Ramos (cell line): ENCODE data around the gene DLGAP4.

Source experiments
- in situ Hi-C: fragments of 300-500 bp; cut with MboI; formaldehyde crosslinking; loops from one replicate; pipeline ENCODE4 v1.14.3; 2022; ENCODE audit warnings: low sequenced_read_pairs; ENCODE audit not compliant: unreplicated experiment

DLGAP4 gene

DNA sequence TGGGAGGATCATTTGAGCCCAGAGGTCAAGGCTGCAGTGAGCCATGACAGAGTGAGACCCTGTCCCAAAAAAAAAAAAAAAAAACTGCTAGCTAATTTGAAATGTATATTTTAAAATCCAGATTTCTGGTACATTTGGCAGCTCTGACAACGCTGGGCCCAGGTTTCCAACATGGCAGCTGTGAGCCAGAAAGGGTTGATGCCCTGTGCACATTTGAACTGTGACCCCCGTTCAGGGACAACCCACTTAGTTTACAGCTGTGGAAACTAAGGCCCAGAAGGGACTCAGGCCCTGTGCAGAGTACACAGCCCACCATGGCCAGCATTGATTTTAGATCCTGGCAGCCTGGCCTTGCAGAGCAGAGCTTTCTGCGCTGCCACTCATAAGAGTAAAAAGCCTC lies 179.1 kb downstream of the DLGAP4 start:
- in situ Hi-C loops: no loop called here

DNA sequence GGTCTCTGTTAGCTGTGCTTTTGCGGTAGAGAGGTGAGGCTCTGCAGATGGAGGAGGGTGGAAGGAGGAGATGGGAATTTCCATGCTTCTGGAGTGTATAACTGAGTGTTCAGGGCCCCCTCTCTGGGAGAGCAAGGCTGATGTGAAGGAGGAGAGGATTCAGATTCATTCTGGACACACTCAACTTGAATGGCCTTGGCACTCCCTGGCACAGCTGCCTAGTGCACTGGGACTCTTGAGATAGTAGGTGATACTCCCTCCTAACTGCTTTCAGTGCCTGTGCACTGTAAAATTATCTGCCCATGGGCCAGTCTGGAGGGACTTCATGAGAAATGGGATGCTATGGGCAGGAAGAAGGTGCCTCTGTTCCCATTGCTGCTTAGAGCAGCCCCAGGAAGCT lies 180.9 kb downstream of the DLGAP4 start:
- in situ Hi-C loops: no loop called here

DNA sequence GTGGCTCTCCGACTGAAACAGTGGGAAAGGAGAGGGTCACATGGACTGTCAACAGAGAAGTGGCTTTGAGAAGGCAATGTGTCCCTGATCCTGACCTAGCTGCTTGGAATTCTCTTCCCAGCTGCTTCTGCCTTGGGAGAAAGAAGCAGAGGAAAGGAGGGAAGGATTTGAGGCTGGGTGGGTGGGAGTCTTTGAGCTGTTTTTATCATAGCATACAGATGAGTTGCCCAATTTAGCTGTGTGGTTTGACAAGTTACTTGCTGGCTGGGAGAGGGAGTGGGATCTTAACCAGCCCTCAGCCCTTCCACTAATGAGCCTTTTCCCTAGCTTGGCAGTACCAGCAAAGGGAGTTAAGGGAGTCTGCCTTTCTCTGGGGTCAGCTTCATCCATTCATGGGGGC lies 184.1 kb downstream of the DLGAP4 start:
- in situ Hi-C loops: no loop called here

DNA sequence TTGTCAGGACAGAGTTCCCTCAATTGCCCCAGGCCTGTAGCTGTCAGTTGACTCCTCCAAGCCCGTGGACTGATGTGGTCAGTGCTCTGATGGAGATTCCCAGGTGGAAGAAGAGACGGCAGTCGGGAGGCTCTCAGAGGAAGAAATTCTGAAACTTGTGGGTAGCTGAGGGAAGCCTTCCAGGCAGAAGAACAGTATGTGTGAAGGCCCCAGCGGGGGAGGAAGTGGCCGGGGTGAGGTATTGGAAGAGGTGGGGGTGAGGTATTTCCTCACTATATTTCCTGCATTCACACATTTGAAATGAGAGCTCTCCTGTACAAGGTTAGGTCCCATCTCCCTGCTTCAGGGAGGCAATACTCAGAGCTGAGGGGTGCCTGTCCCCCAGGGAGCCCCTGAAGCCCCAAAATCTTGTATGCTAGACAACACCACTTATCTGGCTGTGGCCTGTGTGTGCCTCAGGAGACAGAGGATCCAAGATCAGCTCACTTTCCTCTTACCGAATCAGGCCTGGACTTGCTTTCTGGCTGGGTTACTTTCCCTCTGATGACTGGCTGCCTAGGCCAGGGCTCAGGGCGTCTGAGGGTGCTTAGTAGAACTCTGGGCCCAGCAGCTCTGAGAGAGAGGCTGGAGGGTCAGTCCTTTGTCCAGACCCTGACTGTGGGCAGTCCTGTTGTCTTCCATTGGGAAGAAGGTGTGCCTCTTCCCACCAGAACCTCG lies 185.9 kb downstream of the DLGAP4 start:
- in situ Hi-C loops: no loop called here

DNA sequence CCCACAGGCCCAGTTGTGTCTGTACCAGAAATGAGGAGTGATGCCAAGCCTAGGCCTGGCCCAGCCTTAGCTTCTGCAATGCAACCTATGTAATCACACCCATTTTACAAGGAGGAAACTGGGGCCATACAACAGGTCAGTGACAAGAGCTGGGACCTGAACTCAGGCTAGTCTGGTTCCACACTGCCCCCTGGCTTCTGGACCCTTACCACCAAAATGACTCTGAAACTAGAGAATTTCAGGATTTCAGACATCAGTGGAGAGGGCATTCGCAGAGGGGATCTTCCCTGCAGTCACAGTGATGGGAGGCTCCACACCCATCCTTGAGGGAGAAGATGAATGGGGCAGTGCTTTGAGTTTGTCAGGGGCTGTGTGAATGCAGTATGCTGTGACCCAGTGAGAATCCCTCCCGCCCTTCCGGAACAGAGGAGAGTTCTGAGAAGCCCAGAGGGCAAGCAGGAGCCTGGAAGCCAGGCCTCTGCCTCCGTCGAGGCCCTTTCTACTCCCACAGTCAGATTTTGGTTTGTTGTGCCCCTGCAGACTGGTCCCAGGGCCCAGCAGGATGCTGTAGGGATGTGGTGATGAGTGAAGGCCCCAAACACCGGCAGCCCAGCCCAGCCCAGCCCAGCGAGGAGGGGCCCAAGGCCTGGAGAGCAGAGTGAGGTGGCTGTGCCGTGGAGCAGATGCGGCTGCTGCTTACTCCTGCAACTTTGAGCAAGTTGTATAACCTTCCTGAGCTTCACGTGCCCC lies 187.1 kb downstream of the DLGAP4 start:
- in situ Hi-C loops: no loop called here

DNA sequence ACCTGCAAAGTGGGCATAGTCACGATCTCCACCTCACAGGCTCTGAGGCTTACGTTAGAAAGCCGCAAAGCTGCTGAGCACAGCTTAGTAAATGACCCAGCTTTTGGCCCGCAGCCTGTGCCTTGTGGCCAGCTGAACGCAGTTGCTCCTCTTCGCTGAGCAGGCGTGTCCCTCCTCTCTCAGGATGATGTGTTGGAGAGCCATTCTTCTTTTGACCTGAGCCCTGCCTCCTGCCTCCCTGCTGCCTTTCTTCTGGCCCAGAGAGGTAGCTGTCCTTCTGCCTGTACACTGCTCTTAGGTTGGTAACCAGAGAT lies 187.6 kb downstream of the DLGAP4 start:
- in situ Hi-C loops: no loop called here

DNA sequence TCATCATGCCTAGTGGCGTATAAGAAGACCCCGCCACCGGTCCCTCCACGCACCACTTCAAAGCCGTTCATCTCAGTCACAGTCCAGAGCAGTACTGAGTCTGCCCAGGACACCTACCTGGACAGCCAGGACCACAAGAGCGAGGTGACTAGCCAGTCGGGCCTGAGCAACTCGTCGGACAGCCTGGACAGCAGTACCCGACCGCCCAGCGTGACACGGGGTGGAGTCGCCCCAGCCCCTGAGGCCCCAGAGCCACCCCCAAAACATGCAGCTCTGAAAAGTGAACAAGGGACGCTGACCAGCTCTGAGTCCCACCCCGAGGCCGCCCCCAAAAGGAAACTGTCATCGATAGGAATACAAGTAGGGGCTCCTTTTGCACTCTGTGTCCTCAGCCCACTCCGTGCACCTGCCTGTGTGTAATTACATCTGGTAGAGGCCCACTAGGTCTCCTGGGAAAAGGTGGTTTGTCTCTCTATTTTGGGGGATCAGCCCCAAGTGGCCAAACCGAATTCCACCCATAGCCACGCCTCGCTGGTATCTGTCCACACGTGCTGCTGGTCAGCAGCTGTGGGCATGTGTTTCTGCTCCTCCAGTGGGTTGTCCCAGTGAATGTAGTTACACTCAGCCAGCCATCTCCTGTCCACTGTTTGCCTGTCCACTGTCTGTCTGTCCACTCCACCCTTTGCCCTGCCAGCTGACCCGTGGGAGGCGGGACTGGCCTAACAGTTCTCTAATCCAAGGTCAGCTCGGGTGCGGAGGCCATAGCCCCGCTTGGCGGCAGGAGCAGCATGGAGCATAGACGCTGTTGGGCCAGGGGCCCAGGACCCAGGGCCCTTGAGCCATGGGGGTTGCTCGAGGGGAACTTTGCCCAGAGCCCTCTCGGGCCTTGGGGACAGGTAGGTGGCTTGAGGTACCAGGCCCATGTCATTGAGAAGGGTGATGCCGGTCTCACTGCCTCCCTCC lies 190.8 kb downstream of the DLGAP4 start:
- in situ Hi-C loops: no loop called here

DNA sequence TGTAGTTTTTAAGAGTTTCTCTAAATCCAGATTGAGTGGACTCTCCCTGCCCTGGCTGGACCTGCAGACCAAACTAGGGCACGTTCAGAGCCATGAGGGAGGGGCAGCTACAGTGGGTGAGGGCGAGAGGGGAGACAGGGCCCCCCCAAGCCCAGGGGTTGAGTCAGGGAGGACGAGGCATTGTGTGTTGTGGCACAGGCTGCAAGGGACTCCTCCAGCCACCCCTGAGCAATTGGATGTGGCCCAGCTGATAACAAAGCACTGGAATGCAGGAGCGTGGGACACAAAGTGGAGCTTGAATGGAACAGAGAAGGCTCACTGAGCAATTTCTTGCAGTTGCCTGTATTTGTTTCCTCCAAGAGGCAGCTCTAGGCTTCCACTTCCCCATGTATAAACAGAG lies 191.7 kb downstream of the DLGAP4 start:
- in situ Hi-C loops: no loop called here

DNA sequence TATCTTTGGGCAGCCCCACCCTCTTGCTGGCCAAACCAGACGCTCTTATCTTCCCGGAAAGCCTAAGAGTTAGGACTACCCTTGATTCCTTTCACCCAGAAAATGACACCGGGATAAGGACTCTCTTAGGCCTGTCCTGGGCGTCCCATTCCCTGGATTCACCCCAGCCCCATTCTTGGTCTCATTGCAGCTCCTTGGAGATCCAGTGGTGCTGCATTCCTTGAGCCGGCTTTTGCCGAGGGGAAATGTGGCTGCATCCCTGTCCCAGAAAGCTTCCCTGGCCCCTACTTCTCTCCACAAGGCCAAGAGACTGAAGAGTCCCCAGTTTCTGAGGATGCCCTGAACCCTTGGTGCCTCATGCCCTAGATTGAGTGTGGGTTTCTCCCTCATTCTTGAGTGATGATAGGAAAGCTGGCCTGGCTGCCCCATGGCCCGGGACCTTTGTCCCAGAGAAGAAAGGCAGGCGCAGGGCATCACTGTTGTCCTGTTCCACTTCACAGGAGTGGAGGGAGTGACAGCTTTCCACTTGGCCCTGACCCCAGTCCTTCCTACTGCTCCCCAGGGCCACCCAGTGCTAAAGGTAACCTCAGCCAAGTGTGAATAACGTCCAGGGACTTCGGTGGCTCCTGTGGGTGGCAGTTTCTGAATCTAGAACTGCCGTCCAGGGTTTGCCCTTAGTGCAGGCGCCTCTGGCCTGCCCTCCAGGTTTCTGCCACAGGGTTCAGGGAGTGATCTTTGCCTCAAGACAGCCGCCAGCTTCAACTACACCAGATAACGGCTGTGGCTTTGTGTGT lies 192.4 kb downstream of the DLGAP4 start:
- in situ Hi-C loops: no loop called here

DNA sequence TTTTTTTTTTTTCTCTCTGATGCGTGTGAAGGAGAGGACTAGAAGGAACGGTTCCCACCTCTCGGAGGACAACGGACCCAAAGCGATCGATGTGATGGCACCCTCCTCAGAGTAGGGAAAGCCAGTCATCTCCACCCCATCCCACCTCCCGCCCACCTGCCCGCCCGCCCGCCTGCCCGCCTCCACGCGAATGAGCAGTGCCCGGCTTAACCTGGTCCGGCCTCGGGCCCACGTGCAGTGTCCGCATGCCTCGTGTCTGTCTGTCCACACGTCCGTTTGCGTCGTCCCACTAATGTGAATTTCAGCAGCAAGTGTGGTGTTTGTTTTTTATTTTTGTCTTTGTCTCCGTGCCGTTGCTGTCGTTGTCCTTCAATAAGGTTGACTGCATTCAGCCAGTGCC lies 193.1 kb downstream of the DLGAP4 start:
- in situ Hi-C loops: no loop called here

DNA sequence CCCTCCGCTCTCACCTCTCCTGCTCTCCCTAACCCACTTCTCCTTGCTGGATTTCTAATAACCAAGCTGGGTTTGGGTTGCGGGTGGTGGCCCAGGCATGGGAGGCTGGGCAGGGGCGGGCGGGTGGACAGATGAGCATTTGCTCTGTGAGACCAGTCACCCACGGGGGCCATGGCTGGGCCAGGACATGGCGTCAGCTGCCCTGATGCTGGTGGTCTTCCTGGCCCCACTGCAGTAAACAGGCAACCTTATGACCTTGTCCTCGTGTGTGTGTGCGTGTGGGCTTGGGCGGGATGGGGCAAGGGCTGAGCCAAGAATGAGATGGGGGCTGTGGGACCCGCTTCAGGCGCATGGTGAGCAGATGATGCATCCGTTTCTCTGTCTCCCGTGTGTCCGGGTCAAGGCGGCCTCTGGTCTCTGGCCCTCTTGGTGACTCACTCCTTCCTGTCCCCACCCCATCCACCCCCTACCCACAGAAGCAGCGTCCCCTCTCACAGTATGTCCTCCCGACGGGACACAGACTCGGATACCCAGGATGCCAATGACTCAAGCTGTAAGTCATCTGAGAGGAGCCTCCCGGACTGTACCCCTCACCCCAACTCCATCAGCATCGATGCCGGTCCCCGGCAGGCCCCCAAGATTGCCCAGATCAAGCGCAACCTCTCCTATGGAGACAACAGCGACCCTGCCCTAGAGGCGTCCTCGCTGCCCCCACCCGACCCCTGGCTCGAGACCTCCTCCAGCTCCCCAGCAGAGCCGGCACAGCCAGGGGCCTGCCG lies 193.8 kb downstream of the DLGAP4 start:
- in situ Hi-C loops: no loop called here

DNA sequence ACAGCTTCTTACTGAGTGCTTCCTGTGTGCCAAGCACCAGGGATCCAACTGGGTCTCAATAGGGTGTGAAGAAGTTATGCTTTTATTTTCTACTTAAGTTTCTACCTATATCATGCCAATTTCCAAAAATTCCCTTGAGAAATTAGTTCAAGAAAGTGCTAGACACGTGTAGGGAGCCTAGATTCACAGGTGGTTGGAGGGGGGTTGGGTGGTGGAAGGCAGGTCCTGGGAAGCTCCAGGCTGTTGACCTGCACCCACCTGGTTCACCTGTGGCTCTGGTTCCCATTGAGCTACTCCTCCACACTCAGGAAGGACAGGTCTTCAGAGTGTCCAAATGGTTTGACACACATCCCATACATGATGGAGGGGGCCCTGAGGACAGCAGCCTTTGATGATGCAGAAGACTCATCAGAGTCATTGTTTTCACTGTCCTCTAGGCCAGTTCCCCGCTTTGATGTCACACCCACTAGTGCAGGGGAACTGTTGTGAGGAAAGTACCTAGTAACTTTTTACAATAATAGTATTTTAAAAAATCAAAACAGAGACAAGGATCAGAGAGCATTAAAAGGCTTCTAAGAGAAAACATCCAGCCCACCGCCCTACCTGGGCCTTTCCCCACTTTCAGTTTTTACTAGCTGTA lies 195.3 kb downstream of the DLGAP4 start:
- in situ Hi-C loops: no loop called here

DNA sequence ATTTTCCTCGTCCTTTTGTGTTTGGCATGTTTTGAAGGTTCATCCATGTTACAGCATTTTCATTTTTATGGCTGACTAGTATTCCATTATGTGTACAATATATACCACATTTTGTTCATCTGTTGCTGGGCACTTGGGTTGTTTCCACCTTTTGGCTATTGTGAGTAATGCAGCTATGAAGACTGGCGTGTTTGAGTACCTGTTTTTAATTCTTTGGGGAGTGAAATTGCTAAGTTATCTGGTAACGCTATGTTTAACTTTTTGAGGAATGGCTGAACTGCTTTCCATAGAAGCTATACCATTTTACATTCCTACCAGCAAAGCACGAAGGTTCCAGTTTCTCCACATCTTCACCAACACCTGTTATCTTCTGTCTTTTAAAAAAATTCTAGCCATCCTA lies 198.2 kb downstream of the DLGAP4 start:
- in situ Hi-C loops: no loop called here

DNA sequence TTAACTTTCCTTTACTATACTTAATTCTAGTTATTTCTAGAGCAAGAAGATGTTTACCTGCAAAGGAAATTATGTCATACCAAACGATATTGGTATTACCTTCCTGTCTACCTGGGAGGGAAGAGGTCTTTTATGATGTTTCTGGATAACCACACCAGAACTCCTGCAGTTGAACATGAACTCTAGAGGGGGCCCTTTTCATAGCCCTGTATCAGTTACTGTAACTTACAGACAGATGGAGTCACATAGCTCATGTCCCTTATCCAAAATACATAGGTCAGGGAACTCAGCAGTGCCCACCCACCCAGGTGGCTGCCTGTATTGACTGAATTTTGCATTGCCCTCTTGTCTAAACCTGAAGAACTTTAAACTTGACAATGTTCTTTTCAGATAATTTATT lies 200.1 kb downstream of the DLGAP4 start:
- in situ Hi-C loops: no loop called here

DNA sequence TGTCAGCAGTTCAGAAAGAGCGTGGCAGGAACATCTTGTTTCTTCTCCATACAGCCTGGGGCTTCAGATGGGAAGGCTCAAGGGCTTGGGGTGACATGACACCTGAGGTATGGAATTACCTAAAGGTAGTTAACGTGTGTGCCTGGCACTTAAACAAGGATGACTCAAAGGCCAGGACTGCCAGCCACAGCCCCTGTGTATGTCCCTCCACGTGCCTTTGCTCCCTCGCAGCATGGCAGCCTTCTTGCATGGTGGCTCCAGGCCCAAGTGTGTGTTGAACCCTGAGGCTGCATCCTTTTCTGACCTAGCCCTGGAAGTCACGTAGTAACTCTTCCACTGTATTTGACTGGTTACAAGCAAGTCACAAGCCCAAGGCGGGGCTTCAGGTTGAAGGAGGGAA lies 201.6 kb downstream of the DLGAP4 start:
- in situ Hi-C loops: no loop called here

DNA sequence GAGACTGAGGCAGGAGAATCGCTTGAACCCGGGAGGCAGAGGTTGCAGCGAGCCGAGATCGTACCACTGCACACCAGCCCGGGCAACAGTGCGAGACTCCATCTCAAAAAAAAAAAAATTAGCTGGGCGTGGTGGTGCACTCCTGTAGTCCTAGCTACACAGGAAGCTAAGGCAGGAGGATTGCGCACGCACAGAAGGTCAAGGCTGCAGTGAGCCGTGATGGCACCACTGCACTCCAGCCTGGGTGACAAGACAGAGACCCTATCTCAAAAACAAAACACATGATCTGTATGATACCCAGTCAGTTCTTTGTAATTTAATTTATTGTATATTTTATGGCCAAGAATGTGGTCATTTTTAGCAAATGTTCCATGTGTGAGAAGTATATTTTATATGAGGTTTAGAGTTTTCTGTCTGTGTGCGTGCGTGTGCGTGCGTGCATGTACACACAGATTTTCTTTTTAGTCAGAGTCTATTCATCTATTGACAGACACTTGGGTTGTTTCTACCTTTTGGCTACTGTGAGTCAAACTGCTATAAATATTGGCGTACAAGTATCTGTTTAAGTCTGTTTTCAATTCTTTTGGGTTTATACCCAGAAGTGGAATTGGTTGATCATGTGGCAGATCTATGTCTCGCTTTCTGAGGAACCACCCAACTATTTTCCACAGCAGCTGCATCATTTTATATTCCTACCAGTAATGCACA lies 213.0 kb downstream of the DLGAP4 start:
- in situ Hi-C loops: no loop called here

DNA sequence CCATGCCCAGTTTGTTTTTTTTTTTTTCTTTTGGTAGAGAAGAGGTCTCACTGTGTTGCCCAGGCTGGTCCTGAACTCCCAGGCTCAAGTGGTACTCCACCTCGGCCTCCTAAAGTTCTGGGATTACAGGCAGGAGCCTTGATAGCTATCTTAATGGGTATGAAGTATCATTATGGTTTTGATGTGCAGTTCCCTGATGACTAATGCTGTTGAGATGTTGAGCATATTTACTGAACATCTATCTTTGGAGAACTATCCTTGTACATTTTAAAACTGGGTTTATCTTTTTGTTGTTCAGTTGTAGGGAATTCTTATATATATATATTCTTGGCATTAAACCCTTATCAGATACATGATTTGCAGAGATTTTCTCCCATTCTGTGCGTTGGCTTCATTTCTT lies 213.8 kb downstream of the DLGAP4 start:
- in situ Hi-C loops: no loop called here

DNA sequence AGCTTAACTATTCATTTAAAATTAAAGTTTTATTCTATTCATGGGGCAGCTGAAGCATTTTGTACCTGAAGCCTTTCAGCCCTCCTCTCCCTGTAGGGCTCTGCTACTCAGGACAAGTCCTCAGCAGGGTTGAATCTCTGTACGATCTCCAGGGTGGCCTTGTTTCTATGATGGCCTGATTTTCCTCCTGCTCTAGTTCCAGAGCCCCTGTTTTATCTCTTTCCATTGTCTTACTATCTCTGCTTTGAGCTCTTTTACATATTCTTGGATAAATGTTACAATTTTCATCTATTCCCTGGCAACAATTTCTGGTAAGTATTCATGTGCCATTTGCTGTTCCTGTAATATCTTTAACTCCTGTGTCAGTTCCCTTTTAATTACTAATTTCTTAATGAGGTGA lies 215.4 kb downstream of the DLGAP4 start:
- in situ Hi-C loops: no loop called here
